ENCODE results near the gene RELN.

- TF ChIP-seq CTCF (IDR thresholded peaks at IDR 0.05) (no peak), POLR2A (IDR thresholded peaks at IDR 0.05) (no peak)
These were observed 484.8 kb downstream of the RELN start for GRCh38 chr7:103504505-103505135.

Data from lower leg skin (tissue), 3 donors.